DND-41 (cell line): ENCODE results near the gene KANSL1L.

Experiments
- ATAC-seq: fragments of 200-7000 bp; cut with Tn5 transposase; 3 replicates; pipeline ENCODE4 v1.9.1; 2021; ENCODE audit warnings: low read depth; ENCODE audit not compliant: insufficient read depth
- DNase-seq: peaks from one replicate; pipeline ENCODE4 v3.0.0-alpha.2; 2020
- H2AFZ ChIP-seq: 2 replicates; pipeline ENCODE4 v1.6.0; 2012; ENCODE audit warnings: low read depth, low read length
- H3K27ac ChIP-seq: 2 replicates; pipeline ENCODE4 v1.5.1; 2012; ENCODE audit warnings: low read length, inconsistent platforms
- H3K27me3 ChIP-seq: fragments of 200-600 bp; sonication (generic); 2 replicates; pipeline ENCODE4 v1.6.0; 2012; ENCODE audit warnings: low read length, mild to moderate bottlenecking, inconsistent platforms; ENCODE audit not compliant: insufficient read depth, poor library complexity
- H3K36me3 ChIP-seq: 2 replicates; pipeline ENCODE4 v1.5.1; 2012; ENCODE audit warnings: low read length, inconsistent platforms; ENCODE audit not compliant: insufficient read depth
- H3K4me1 ChIP-seq: 2 replicates; pipeline ENCODE4 v1.5.1; 2012; ENCODE audit warnings: mild to moderate bottlenecking, low read length; ENCODE audit not compliant: insufficient read depth
- H3K4me2 ChIP-seq: 2 replicates; pipeline ENCODE4 v1.6.0; 2012; ENCODE audit warnings: mild to moderate bottlenecking, moderate library complexity, low read length, inconsistent platforms; ENCODE audit not compliant: insufficient read depth
- H3K4me3 ChIP-seq, 2 experiments: fragments of 200-600 bp in 1 of 2; shearing (Covaris generic) in 1 of 2; 2 replicates each; pipeline ENCODE4 v1.5.1; 2012 to 2016; ENCODE audit warnings: inconsistent platforms in 2 of 2, low read length in 2 of 2, mild to moderate bottlenecking in 2 of 2, low read depth in 1 of 2, moderate library complexity in 1 of 2
- H3K79me2 ChIP-seq: 2 replicates; pipeline ENCODE4 v1.6.0; 2012; ENCODE audit warnings: low read length, inconsistent platforms; ENCODE audit not compliant: insufficient read depth
- H3K9ac ChIP-seq: 2 replicates; pipeline ENCODE4 v1.6.0; 2012; ENCODE audit warnings: low read depth, mild to moderate bottlenecking, inconsistent platforms, low read length, moderate library complexity
- H3K9me3 ChIP-seq: 2 replicates; pipeline ENCODE4 v1.5.1; 2012; ENCODE audit warnings: low read length, moderate library complexity, mild to moderate bottlenecking, inconsistent platforms; ENCODE audit not compliant: insufficient read depth, severe bottlenecking
- H4K20me1 ChIP-seq: 2 replicates; pipeline ENCODE4 v1.6.0; 2012; ENCODE audit warnings: low read length; ENCODE audit not compliant: insufficient read depth
- CTCF ChIP-seq: IDR thresholded peaks from 2 replicates; pipeline ENCODE4 v1.5.1; 2012; ENCODE audit warnings: borderline replicate concordance, low read length, moderate library complexity, mild to moderate bottlenecking; ENCODE audit not compliant: poor library complexity, severe bottlenecking; ENCODE audit errors: extremely low read depth
- EZH2 ChIP-seq: IDR thresholded peaks from 3 replicates; pipeline ENCODE4 v1.6.1; 2012; ENCODE audit warnings: borderline replicate concordance, low read depth, mild to moderate bottlenecking, moderate library complexity, low read length, inconsistent platforms; ENCODE audit not compliant: severe bottlenecking

KANSL1L gene

GRCh38 chr2:210169516-210170195, 1.6 kb downstream of the KANSL1L start:
- Histone ChIP-seq H3K9ac (peak overlapping the region; percentile 94), H2AFZ (peak overlapping the region; percentile 65; the same call in 1 of the 2 replicates)
- DNase-seq, result no peak

GRCh38 chr2:210167227-210167626, 4.0 kb downstream of the KANSL1L start:
- Histone ChIP-seq H3K36me3 (no peaks in the 10 kb centered on the region), H3K27me3 (no peaks in the 10 kb centered on the region), H4K20me1 (no peaks in the 10 kb centered on the region), H3K9me3 (no peaks in the 10 kb centered on the region), H3K4me2 (no peak overlapping the region), H3K4me3 (no peak overlapping the region), H3K79me2 (peaks cover 50% of the 10 kb centered on the region), H3K27ac (no peak overlapping the region), H3K4me1 (peaks cover 32% of the 10 kb centered on the region), H3K9ac (no peak overlapping the region), H2AFZ (no peak overlapping the region)
- no peak for ATAC-seq
- TF ChIP-seq EZH2, result no peak
- TF ChIP-seq CTCF, result no peak
- DNase-seq, result no peak

More at GRCh38 chr2:210169516-210170195, 1.6 kb downstream of the KANSL1L start:
- peaks cover 43% of the 10 kb centered on the region for H3K79me2 ChIP-seq
- no peaks in the 10 kb centered on the region for H3K36me3 ChIP-seq
- peak overlapping the region; percentile 64 for H3K4me2 ChIP-seq
- peak overlapping the region; percentile 78 for H3K27ac ChIP-seq
- peak overlapping the region; percentile 35 to 60 for H3K4me3 ChIP-seq
- TF ChIP-seq EZH2, result no peak
- no peak for TF ChIP-seq CTCF
- no peaks in the 10 kb centered on the region for H4K20me1 ChIP-seq
- no peak for ATAC-seq
- no peaks in the 10 kb centered on the region for H3K9me3 ChIP-seq
- H3K27me3 ChIP-seq, result no peaks in the 10 kb centered on the region
- H3K4me1 ChIP-seq, result peaks cover 42% of the 10 kb centered on the region

GRCh38 chr2:210162466-210163124, 8.6 kb downstream of the KANSL1L start:
- ATAC-seq (no peak), DNase-seq (no peak)
- no peak overlapping the region for H3K27ac ChIP-seq
- H2AFZ ChIP-seq, result no peak overlapping the region
- no peaks in the 10 kb centered on the region for H3K27me3 ChIP-seq
- H3K36me3 ChIP-seq, result no peaks in the 10 kb centered on the region; the same call in 1 of the 2 replicates
- peaks cover under 1% of the 10 kb centered on the region; the same call in 1 of the 2 replicates for H3K4me1 ChIP-seq
- H3K79me2 ChIP-seq, result peaks cover 26% of the 10 kb centered on the region
- H3K9ac ChIP-seq, result no peak overlapping the region
- H3K4me3 ChIP-seq, result no peak overlapping the region
- H3K4me2 ChIP-seq, result no peak overlapping the region
- H3K9me3 ChIP-seq, result no peaks in the 10 kb centered on the region
- TF ChIP-seq CTCF (no peak), EZH2 (no peak)
- no peaks in the 10 kb centered on the region for H4K20me1 ChIP-seq
